Stimulated activated naive B cell treated with anti-CD40 and anti-IgM and Interleukin-4, amounts not matched to agents 10 μg/mL and 1 μg/mL and 100 μg/mL, for 72 hours (primary cell): Measurements from ENCODE around the gene LCA5L.
"Not testable (repeated sequence)": the region's sequence is repeated elsewhere in the genome, so short reads cannot be mapped to it uniquely, and the experiment has no call there.

Experiments
- ATAC-seq, 2 donors: fragments of 150-1000 bp; cut with Tn5 transposase; replicated peaks; 2 replicates each; pipeline ENCODE4 v1.10.0; 2021; ENCODE audit warnings: moderate library complexity in 1 of 2
- DNase-seq: peaks from one replicate; pipeline ENCODE4 v3.0.0; 2021
- H3K27ac Mint-ChIP-seq: one replicate; pipeline ENCODE4 v1.8.0; 2022; ENCODE audit warnings: mild to moderate bottlenecking, mixed read lengths
- H3K27me3 Mint-ChIP-seq, 2 donors: one replicate each; pipeline ENCODE4 v1.8.0; 2022; ENCODE audit warnings: mixed read lengths in 2 of 2
- H3K36me3 Mint-ChIP-seq, 2 donors: one replicate each; pipeline ENCODE4 v1.8.0; 2022; ENCODE audit warnings: mixed read lengths in 2 of 2, mild to moderate bottlenecking in 1 of 2
- H3K4me1 Mint-ChIP-seq, 2 donors: one replicate each; pipeline ENCODE4 v1.8.0; 2022; ENCODE audit warnings: mixed read lengths in 2 of 2, mild to moderate bottlenecking in 1 of 2
- H3K4me3 Mint-ChIP-seq, 2 donors: one replicate each; pipeline ENCODE4 v1.8.0; 2022; ENCODE audit warnings: mild to moderate bottlenecking in 2 of 2, mixed read lengths in 2 of 2, moderate library complexity in 1 of 2
- H3K9me3 Mint-ChIP-seq, 2 donors: one replicate each; pipeline ENCODE4 v1.8.0; 2022; ENCODE audit warnings: mixed read lengths in 2 of 2, mild to moderate bottlenecking in 1 of 2

LCA5L gene

GRCh38 chr21:39434950-39435349, 10.6 kb downstream of the LCA5L start:
- ATAC-seq (no peak), DNase-seq (no peak)
- Mint-ChIP-seq H3K36me3 (no peaks in the 10 kb centered on the region), H3K27ac (no peak overlapping the region), H3K9me3 (no peaks in the 10 kb centered on the region), H3K4me3 (no peak overlapping the region), H3K4me1 (no peaks in the 10 kb centered on the region), H3K27me3 (peaks cover 10% of the 10 kb centered on the region in 2 donors)

- DNase-seq (no peak), ATAC-seq (no peak)
- H3K36me3 Mint-ChIP-seq = peaks cover 0 to 4% of the 10 kb centered on the region in 2 donors
- no peak overlapping the region for H3K27ac Mint-ChIP-seq
- no peaks in the 10 kb centered on the region for H3K27me3 Mint-ChIP-seq
- H3K4me3 Mint-ChIP-seq = no peak overlapping the region
- H3K9me3 Mint-ChIP-seq = no peaks in the 10 kb centered on the region
- no peaks in the 10 kb centered on the region for H3K4me1 Mint-ChIP-seq
Measured at GRCh38 chr21:39430954-39431353, 14.6 kb downstream of the LCA5L start.

- H3K27me3 Mint-ChIP-seq = no peaks in the 10 kb centered on the region
- no peaks in the 10 kb centered on the region for H3K9me3 Mint-ChIP-seq
- ATAC-seq = no peak
- H3K36me3 Mint-ChIP-seq = peaks cover 0 to 4% of the 10 kb centered on the region in 2 donors
- no peak overlapping the region for H3K4me3 Mint-ChIP-seq
- H3K4me1 Mint-ChIP-seq = no peaks in the 10 kb centered on the region
- no peak overlapping the region for H3K27ac Mint-ChIP-seq
- no peak for DNase-seq
Measured at GRCh38 chr21:39430457-39430856, 15.1 kb downstream of the LCA5L start.

- Mint-ChIP-seq H3K4me3 (no peak overlapping the region), H3K9me3 (no peaks in the 10 kb centered on the region), H3K36me3 (peaks cover 0 to 4% of the 10 kb centered on the region in 2 donors), H3K27ac (no peak overlapping the region), H3K4me1 (no peaks in the 10 kb centered on the region), H3K27me3 (no peaks in the 10 kb centered on the region)
- ATAC-seq = no peak
- no peak for DNase-seq
Measured at GRCh38 chr21:39430016-39430415, 15.6 kb downstream of the LCA5L start.

- no peak overlapping the region for H3K27ac Mint-ChIP-seq
- no peak for DNase-seq
- H3K36me3 Mint-ChIP-seq = peaks cover 0 to 4% of the 10 kb centered on the region in 2 donors
- H3K4me1 Mint-ChIP-seq = no peaks in the 10 kb centered on the region
- H3K27me3 Mint-ChIP-seq = no peaks in the 10 kb centered on the region
- H3K4me3 Mint-ChIP-seq = no peak overlapping the region
- H3K9me3 Mint-ChIP-seq = no peaks in the 10 kb centered on the region
- ATAC-seq = no peak
Measured at GRCh38 chr21:39429445-39429844, 16.1 kb downstream of the LCA5L start.

- Mint-ChIP-seq H3K27me3 (no peaks in the 10 kb centered on the region), H3K27ac (no peak overlapping the region), H3K9me3 (no peaks in the 10 kb centered on the region), H3K4me1 (no peaks in the 10 kb centered on the region), H3K36me3 (peaks cover 0 to 4% of the 10 kb centered on the region in 2 donors), H3K4me3 (no peak overlapping the region)
- no peak for DNase-seq
- ATAC-seq = peak in 1 of 2 donors; percentile 34
Measured at GRCh38 chr21:39422527-39423241, 22.9 kb downstream of the LCA5L start.

- DNase-seq, H3K27me3 Mint-ChIP-seq, H3K27ac Mint-ChIP-seq, H3K4me3 Mint-ChIP-seq, H3K36me3 Mint-ChIP-seq, H3K9me3 Mint-ChIP-seq, H3K4me1 Mint-ChIP-seq, ATAC-seq: not testable (repeated sequence)
Measured at GRCh38 chr21:39419204-39419603, 26.4 kb downstream of the LCA5L start.

- no peak overlapping the region for H3K4me3 Mint-ChIP-seq
- H3K36me3 Mint-ChIP-seq = peaks cover 11 to 22% of the 10 kb centered on the region in 2 donors
- H3K4me1 Mint-ChIP-seq = no peaks in the 10 kb centered on the region
- H3K27me3 Mint-ChIP-seq = no peaks in the 10 kb centered on the region
- peaks cover 5 to 8% of the 10 kb centered on the region in 2 donors for H3K9me3 Mint-ChIP-seq
- no peak overlapping the region for H3K27ac Mint-ChIP-seq
- DNase-seq (no peak), ATAC-seq (no peak)
Measured at GRCh38 chr21:39406065-39406464, 39.5 kb downstream of the LCA5L start.

GRCh38 chr21:39400173-39400572, 45.4 kb downstream of the LCA5L start:
- Mint-ChIP-seq H3K36me3 (peaks cover 4 to 21% of the 10 kb centered on the region in 2 donors), H3K27me3 (no peaks in the 10 kb centered on the region), H3K4me3 (no peak overlapping the region), H3K9me3 (no peaks in the 10 kb centered on the region), H3K27ac (no peak overlapping the region), H3K4me1 (no peaks in the 10 kb centered on the region)
- ATAC-seq (no peak), DNase-seq (no peak)

GRCh38 chr21:39397646-39398385, 47.8 kb downstream of the LCA5L start:
- ATAC-seq (no peak), DNase-seq (no peak)
- Mint-ChIP-seq H3K9me3 (no peaks in the 10 kb centered on the region), H3K36me3 (peaks cover 11 to 33% of the 10 kb centered on the region in 2 donors), H3K27me3 (no peaks in the 10 kb centered on the region), H3K27ac (no peak overlapping the region), H3K4me1 (no peaks in the 10 kb centered on the region), H3K4me3 (no peak overlapping the region)

GRCh38 chr21:39392981-39393380, 52.6 kb downstream of the LCA5L start:
- peaks cover 11 to 15% of the 10 kb centered on the region in 2 donors for H3K4me1 Mint-ChIP-seq
- no peak for ATAC-seq
- no peak overlapping the region for H3K27ac Mint-ChIP-seq
- peaks cover 24 to 41% of the 10 kb centered on the region in 2 donors for H3K36me3 Mint-ChIP-seq
- DNase-seq = no peak
- no peaks in the 10 kb centered on the region for H3K9me3 Mint-ChIP-seq
- no peak overlapping the region for H3K4me3 Mint-ChIP-seq
- no peaks in the 10 kb centered on the region for H3K27me3 Mint-ChIP-seq

GRCh38 chr21:39390212-39390765, 55.3 kb downstream of the LCA5L start:
- no peaks in the 10 kb centered on the region for H3K9me3 Mint-ChIP-seq
- no peaks in the 10 kb centered on the region for H3K27me3 Mint-ChIP-seq
- H3K36me3 Mint-ChIP-seq = peaks cover 21 to 30% of the 10 kb centered on the region in 2 donors
- peaks cover 11 to 26% of the 10 kb centered on the region in 2 donors for H3K4me1 Mint-ChIP-seq
- H3K4me3 Mint-ChIP-seq = no peak overlapping the region
- ATAC-seq (no peak), DNase-seq (no peak)
- H3K27ac Mint-ChIP-seq = no peak overlapping the region

- H3K27ac Mint-ChIP-seq = peak overlapping the region; percentile 75
- peak overlapping the region; percentile 82 to 87 for H3K4me3 Mint-ChIP-seq
- no peaks in the 10 kb centered on the region for H3K27me3 Mint-ChIP-seq
- no peaks in the 10 kb centered on the region for H3K9me3 Mint-ChIP-seq
- ATAC-seq = no peak
- peaks cover 11 to 29% of the 10 kb centered on the region in 2 donors for H3K4me1 Mint-ChIP-seq
- no peak for DNase-seq
- H3K36me3 Mint-ChIP-seq = peaks cover 18 to 22% of the 10 kb centered on the region in 2 donors
Measured at GRCh38 chr21:39388811-39389155, 56.8 kb downstream of the LCA5L start.

- peak; percentile 86 to 87 for ATAC-seq
- H3K27me3 Mint-ChIP-seq = no peaks in the 10 kb centered on the region
- peak overlapping the region; percentile 75 for H3K27ac Mint-ChIP-seq
- H3K4me3 Mint-ChIP-seq = peak overlapping the region; percentile 82 to 87
- H3K4me1 Mint-ChIP-seq = peaks cover 11 to 29% of the 10 kb centered on the region in 2 donors
- H3K36me3 Mint-ChIP-seq = peaks cover 18 to 21% of the 10 kb centered on the region in 2 donors
- no peaks in the 10 kb centered on the region for H3K9me3 Mint-ChIP-seq
- peak; percentile 65 for DNase-seq
Measured at GRCh38 chr21:39388038-39388810, 57.4 kb downstream of the LCA5L start.
